ENCODE results near the gene ULK4. TPM values are rescaled to one million over a fixed set of nuclear protein-coding genes. Genes with fewer than 3 reads are reported as not detected.

Gene ULK4
- total and polyA plus RNA-seq, 9 of the 15 experiments (the other 6 are each of a cell fraction or from before 2014, with no cell fraction given) = 3.0 to 5.9 (median 3.5) TPM

DNA sequence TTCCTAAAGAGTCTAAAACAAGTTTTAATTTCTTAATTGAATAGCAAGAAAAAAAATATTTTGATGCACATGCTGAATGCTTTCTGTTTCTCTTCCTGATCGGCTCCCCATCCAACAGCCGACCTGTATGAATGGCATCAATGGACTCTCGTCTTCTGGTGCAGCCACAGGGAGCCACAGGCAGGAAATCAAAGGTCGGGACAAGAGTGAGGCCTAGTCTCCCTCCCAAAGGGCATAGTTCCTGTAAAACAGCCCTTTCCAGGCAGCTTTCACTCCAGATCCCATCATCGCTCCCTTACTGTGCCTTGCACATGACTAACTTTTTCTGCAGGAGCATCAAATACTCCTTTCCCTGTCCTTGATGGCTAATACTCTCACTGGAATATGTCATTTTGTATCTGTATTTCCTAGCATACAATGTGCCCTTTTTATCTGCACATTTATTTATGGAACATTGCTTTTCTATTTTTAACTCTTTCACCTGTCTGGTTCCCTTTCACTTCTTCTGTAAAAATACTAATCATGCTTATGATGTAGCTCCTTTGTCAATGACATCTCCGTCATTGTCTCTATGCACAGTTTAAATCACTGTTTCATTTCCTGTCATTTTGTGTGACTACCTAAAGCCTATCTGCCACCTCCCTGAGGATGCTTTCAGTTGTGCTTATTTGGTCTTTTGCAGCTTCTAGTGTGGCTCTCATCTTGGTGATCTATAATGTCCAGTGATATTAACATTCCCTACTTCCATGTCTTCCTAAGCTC lies 436.4 kb downstream of the ULK4 start:
- intact Hi-C loops (cut with micrococcal nuclease) = no loop called here
- in situ Hi-C loops (cut with MboI) = no loop called here

More for the DNA sequence above, 436.4 kb downstream of the ULK4 start:
- DNase-seq (ENCODE audit: extremely low read depth in 1 of 4, low spot score in 3 of 4) = no peak
- no peak overlapping the region for H3K4me3 ChIP-seq
- no peaks in the 10 kb centered on the region for H3K9me1 ChIP-seq (ENCODE audit: control insufficient read depth, insufficient read depth, low read length)
- H3K36me3 ChIP-seq (ENCODE audit: control insufficient read depth, insufficient read depth, low read length) = no peaks in the 10 kb centered on the region
- no TSS peak for BruUV-seq (replicated peaks)
- H3K4me2 ChIP-seq (ENCODE audit: insufficient read depth, low read length) = no peak overlapping the region
- 2% methylated on average over 6 of the region's 6 CpGs for WGBS (ENCODE audit: insufficient coverage, low coverage, missing lambda C conversion rate)
- POLR2A ChIA-PET = no interaction called here
- H3K9ac ChIP-seq (ENCODE audit: insufficient read depth in 1 of 2, low read depth in 2 of 2, low read length in 2 of 2) = no peak overlapping the region
- H3K27me3 ChIP-seq (ENCODE audit: control insufficient read depth in 2 of 2, insufficient read depth in 2 of 2, low read length in 2 of 2) = no peaks in the 10 kb centered on the region
- ATAC-seq = no peak
- no peaks in the 10 kb centered on the region for H3K9me3 ChIP-seq (replicated peaks; ENCODE audit: control insufficient read depth, insufficient read depth, low read depth, low read length)
- no peak for FAIRE-seq
- H2AFZ ChIP-seq (ENCODE audit: low read depth, low read length) = no peak overlapping the region
- H3K79me2 ChIP-seq (ENCODE audit: control insufficient read depth, insufficient read depth, low read length) = no peaks in the 10 kb centered on the region
- CTCF ChIA-PET (ENCODE audit: low intra/inter-chr PET ratio) = no interaction called here
- no peaks in the 10 kb centered on the region for H4K20me1 ChIP-seq (replicated peaks; ENCODE audit: control insufficient read depth, insufficient read depth, low read length)
- no peaks in the 10 kb centered on the region for H3K4me1 ChIP-seq (replicated peaks in 1 of 2; ENCODE audit: control insufficient read depth in 2 of 2, insufficient read depth in 2 of 2, low read length in 2 of 2)
- no peak overlapping the region for H3K27ac ChIP-seq (ENCODE audit: extremely low read depth, low read depth, low read length)
- TF ChIP-seq, protein P1, sequence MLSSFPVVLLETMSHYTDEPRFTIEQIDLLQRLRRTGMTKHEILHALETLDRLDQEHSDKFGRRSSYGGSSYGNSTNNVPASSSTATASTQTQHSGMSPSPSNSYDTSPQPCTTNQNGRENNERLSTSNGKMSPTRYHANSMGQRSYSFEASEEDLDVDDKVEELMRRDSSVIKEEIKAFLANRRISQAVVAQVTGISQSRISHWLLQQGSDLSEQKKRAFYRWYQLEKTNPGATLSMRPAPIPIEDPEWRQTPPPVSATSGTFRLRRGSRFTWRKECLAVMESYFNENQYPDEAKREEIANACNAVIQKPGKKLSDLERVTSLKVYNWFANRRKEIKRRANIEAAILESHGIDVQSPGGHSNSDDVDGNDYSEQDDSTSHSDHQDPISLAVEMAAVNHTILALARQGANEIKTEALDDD (IDR thresholded peaks at IDR 0.05) = no peak
- no peak for TF ChIP-seq XRCC5 (IDR thresholded peaks at IDR 0.05; ENCODE audit: low read depth, low read length)
- no peak for TF ChIP-seq HIVEP1 (CRISPR knock-in tag; IDR thresholded peaks at IDR 0.05)
- TF ChIP-seq MIER1 (IDR thresholded peaks at IDR 0.05; ENCODE audit: low read depth) = no peak
- TF ChIP-seq ZNF445 (CRISPR knock-in tag; IDR thresholded peaks at IDR 0.05; ENCODE audit: low read depth) = no peak
- no peak for TF ChIP-seq DPF2 (IDR thresholded peaks at IDR 0.05)
- TF ChIP-seq PHF21A (IDR thresholded peaks at IDR 0.05; ENCODE audit: borderline replicate concordance, low read depth) = no peak
- TF ChIP-seq ZNF785 (CRISPR knock-in tag; IDR thresholded peaks at IDR 0.05) = no peak
- no peak for TF ChIP-seq POU5F1 (IDR thresholded peaks at IDR 0.05; ENCODE audit: borderline replicate concordance, low read depth, low read length, partially characterized antibody)
- no peak for TF ChIP-seq NCOA2 (IDR thresholded peaks at IDR 0.05; ENCODE audit: partially characterized antibody in 2 of 2)
- no peak for TF ChIP-seq RBM17 (IDR thresholded peaks at IDR 0.05; ENCODE audit: borderline replicate concordance, low read depth, low read length)

Data from K562 (cell line).